Brain microvascular endothelial cell (primary cell): ENCODE results near the gene SSC4D.

Experiments used
- DNase-seq: peaks from one replicate; pipeline ENCODE4 v3.0.0-alpha.2; 2020
- H3K27ac ChIP-seq: fragments of 250-450 bp; sonication (Bioruptor Pico); 2 replicates; pipeline ENCODE4 v1.5.1; 2020; ENCODE audit warnings: mild to moderate bottlenecking, moderate library complexity
- H3K27me3 ChIP-seq: fragments of 250-450 bp; sonication (Bioruptor Pico); replicated peaks from 2 replicates; pipeline ENCODE4 v1.5.1; 2020; ENCODE audit warnings: mild to moderate bottlenecking
- H3K36me3 ChIP-seq: fragments of 250-450 bp; sonication (Bioruptor Pico); replicated peaks from 2 replicates; pipeline ENCODE4 v1.5.1; 2020; ENCODE audit warnings: mild to moderate bottlenecking
- H3K4me3 ChIP-seq: 2 replicates; pipeline ENCODE4 v1.5.1; 2011; ENCODE audit warnings: low read depth, mild to moderate bottlenecking, control low read depth, low read length, moderate library complexity
- in situ Hi-C: cut with HindIII; loops from 2 replicates; pipeline ENCODE4 v1.10.0; 2017; ENCODE audit warnings: low sequenced_read_pairs, low pct_ligation_motif_present
- TF ChIP-seq, protein P1 (sequence below): IDR thresholded peaks from 2 replicates; pipeline ENCODE4 v1.5.1; 2011; ENCODE audit warnings: low read depth, mild to moderate bottlenecking, moderate library complexity, low read length, control low read depth, inconsistent platforms; ENCODE audit errors: missing control alignments

SSC4D gene

DNA sequence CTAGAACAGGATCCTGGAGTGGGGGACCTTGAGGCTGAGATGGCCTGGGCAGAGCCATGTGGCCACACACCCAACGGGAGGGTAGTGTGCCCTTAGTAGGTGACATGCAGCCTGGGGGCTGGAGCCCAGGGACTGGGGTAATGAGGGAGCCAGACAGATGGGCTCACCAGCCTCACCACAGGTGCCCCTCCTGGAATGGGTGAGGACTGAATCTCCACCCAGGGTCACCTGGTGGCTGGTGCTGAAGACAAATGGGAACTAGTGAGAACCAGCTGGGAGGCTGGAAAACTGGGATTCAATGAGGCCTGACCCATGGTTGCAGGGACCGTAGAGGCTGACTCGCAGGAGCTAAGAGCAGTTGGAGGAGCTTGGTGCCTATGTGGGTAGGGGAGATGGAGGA, 21.3 kb upstream of the SSC4D start:
- Histone ChIP-seq H3K4me3 (no peak overlapping the region), H3K36me3 (no peaks in the 10 kb centered on the region), H3K27me3 (no peaks in the 10 kb centered on the region), H3K27ac (no peak overlapping the region)
- in situ Hi-C loops, result no loop called here
- TF ChIP-seq, protein P1, sequence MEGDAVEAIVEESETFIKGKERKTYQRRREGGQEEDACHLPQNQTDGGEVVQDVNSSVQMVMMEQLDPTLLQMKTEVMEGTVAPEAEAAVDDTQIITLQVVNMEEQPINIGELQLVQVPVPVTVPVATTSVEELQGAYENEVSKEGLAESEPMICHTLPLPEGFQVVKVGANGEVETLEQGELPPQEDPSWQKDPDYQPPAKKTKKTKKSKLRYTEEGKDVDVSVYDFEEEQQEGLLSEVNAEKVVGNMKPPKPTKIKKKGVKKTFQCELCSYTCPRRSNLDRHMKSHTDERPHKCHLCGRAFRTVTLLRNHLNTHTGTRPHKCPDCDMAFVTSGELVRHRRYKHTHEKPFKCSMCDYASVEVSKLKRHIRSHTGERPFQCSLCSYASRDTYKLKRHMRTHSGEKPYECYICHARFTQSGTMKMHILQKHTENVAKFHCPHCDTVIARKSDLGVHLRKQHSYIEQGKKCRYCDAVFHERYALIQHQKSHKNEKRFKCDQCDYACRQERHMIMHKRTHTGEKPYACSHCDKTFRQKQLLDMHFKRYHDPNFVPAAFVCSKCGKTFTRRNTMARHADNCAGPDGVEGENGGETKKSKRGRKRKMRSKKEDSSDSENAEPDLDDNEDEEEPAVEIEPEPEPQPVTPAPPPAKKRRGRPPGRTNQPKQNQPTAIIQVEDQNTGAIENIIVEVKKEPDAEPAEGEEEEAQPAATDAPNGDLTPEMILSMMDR, result no peak
- no peak for DNase-seq

DNA sequence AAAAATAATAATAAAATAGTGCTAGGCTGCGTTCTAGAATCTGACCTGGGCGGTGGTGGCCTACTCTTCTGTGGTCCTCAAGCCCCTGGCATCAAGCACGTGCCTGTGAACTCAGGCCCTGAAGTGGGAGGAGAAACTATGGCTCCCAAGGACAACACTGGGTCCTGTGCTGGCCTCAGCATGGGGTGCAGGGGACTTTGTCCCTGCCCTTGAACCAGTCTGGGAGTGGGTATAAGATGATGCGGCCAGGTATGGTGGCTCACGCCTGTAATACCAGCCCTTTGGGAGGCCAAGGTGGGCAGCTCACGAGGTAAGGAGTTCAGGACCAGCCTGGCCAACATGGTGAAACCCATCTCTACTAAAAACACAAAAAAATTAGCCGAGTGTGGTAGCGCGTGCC, 20.7 kb upstream of the SSC4D start:
- DNase-seq, result no peak

DNA sequence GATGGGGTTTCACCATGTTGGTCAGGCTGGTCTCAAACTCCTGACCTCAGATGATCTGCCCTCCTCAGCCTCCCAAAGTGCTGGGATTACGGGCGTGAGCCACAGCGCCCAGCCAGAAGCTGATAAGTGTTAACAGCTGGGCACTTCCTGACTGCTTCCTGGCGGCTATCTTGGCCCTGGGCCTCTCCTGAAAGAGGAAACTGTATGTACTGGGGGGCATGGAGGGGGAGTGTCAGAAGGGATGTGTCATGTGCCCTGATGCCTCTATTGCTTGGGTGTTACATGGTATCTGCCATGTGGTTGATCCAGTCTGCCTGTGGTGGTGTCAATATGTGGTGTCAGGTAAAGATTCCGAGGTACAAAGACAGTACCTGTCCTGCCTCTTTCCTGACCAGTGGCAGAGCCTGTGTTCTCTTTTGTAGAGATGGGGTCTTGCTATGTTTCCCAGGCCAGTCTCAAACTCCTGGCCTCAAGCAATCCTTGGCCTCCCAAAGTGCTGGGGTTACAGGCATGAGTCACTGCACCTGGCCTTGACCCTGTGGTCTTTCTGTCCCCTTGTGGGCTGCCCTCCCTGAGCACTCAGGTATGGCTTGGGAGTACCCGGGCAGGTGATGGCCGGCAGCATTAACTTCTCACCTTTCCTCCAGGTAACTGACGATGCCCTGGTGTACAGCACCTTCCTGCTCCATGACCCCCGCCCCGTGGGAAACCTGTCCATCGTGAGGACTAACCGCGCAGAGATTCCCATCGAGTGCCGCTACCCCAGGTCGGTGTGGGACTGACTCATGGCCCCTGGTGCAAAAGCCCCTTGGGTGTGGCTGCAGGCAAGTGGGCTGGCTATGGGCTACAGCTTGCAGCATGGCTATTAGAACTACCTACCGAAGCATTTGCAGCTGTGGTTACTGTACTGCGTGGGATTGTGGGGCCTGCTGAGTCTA, 19.6 kb upstream of the SSC4D start:
- H3K27me3 ChIP-seq, result no peaks in the 10 kb centered on the region
- no peak overlapping the region for H3K4me3 ChIP-seq
- in situ Hi-C loops, result no loop called here
- no peaks in the 10 kb centered on the region for H3K36me3 ChIP-seq
- TF ChIP-seq, protein P1, result no peak
- no peak overlapping the region for H3K27ac ChIP-seq
- DNase-seq, result peak; percentile 18

More for the DNA sequence above, 20.7 kb upstream of the SSC4D start:
- in situ Hi-C loops, result no loop called here
- Histone ChIP-seq H3K4me3 (no peak overlapping the region), H3K36me3 (no peaks in the 10 kb centered on the region), H3K27me3 (no peaks in the 10 kb centered on the region), H3K27ac (no peak overlapping the region)
- TF ChIP-seq, protein P1, result no peak

DNA sequence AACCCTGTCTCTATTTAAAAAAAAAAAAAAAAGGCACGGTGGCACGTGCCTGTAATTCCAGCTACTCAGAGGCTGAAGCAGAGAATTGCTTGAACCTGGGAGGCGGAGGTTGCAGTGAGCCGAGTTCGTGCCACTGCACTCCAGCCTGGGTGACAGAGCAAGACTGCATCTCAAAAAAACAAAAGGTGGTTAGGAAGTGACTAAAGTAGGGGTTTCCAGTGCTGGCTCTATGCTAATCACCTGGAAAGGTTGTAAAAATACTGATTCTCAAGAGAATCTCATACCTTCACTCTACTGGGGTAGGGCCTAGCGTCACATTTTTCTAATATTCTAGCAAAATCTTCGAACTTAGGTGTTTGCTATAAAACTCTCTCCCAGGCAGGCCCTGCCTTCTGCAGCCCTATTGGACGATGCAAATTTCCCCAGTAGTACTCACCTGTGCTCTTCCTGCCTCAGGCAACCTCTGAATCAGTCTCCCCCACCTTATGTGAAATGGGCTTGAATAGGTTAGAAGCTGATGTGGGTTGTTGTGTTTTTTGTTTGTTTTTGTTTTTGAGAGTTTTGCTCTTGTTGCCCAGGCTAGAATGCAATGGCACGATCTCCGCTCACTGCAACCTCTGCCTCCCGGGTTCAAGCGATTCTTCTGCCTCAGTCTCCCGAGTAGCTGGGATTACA, 18.8 kb upstream of the SSC4D start:
- Histone ChIP-seq H3K27me3 (no peaks in the 10 kb centered on the region), H3K27ac (no peak overlapping the region), H3K4me3 (no peak overlapping the region), H3K36me3 (no peaks in the 10 kb centered on the region)
- in situ Hi-C loops, result no loop called here
- TF ChIP-seq, protein P1, result no peak
- DNase-seq, result no peak

DNA sequence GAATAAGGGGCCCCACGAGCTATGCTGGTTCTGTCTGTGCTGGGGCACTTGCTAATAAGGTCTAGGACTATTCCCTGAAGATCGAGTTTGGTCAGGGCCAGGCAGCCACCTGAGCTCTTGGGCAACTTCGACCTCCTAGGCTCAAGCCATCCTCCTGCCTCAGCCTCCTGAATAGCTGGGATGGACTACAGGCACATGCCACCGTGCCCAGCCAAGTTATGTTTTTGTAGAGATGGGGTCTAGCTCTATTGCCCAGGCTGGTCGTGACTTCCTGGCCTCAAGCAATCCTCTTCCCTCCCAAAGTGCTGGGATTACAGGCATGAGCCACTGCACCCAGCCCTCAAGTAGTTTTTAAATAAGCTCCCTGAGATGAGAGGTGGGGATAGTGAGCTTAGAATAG, 18.1 kb upstream of the SSC4D start:
- Histone ChIP-seq H3K36me3 (no peaks in the 10 kb centered on the region), H3K4me3 (no peak overlapping the region), H3K27ac (no peak overlapping the region), H3K27me3 (no peaks in the 10 kb centered on the region)
- no peak for DNase-seq
- TF ChIP-seq, protein P1, result no peak
- in situ Hi-C loops, result no loop called here
